Forelimb muscle (tissue), 1 donor: ENCODE measurements around the gene AGFG1. TPM values are rescaled to one million over a fixed set of nuclear protein-coding genes. Genes with fewer than 3 reads are reported as not detected.
"Not testable (repeated sequence)": the region's sequence is repeated elsewhere in the genome, so short reads cannot be mapped to it uniquely, and the experiment has no call there.

Experiments used
- DNase-seq: peaks from one replicate; pipeline ENCODE4 v3.0.0-alpha.2; 2013; ENCODE audit warnings: low read depth
- polyA plus RNA-seq: library from polyadenylated mRNA; unstranded; fragments of 120-200 nt; gene quantifications from one replicate; pipeline ENCODE4 v1.2.1, GENCODE V29; 2013; ENCODE audit not compliant: insufficient read length

The AGFG1 gene
- polyA plus RNA-seq, 1 donor, result 47.8 TPM

- DNase-seq, result no peak
These were observed 64.5 kb downstream of the AGFG1 start for GRCh38 chr2:227536445-227536844.

GRCh38 chr2:227539465-227539956 is 67.6 kb downstream of the AGFG1 start:
- DNase-seq, result no peak

- DNase-seq, result not testable (repeated sequence)
These were observed 68.4 kb downstream of the AGFG1 start for GRCh38 chr2:227540352-227540751.

- no peak for DNase-seq
These were observed 74.0 kb downstream of the AGFG1 start for GRCh38 chr2:227545990-227546389.

GRCh38 chr2:227551836-227552235 is 79.9 kb downstream of the AGFG1 start:
- DNase-seq, result no peak

GRCh38 chr2:227562581-227562980 is 90.6 kb downstream of the AGFG1 start:
- no peak for DNase-seq

GRCh38 chr2:227565080-227565479 is 93.1 kb downstream of the AGFG1 start:
- no peak for DNase-seq

GRCh38 chr2:227566012-227566411 is 94.1 kb downstream of the AGFG1 start:
- DNase-seq, result no peak

- no peak for DNase-seq
These were observed 96.9 kb downstream of the AGFG1 start for GRCh38 chr2:227568852-227569169.

- DNase-seq, result no peak
These were observed 98.7 kb downstream of the AGFG1 start for GRCh38 chr2:227570615-227571014.

- DNase-seq, result no peak
These were observed 104.2 kb downstream of the AGFG1 start for GRCh38 chr2:227576110-227576509.

GRCh38 chr2:227576812-227577211 is 104.9 kb downstream of the AGFG1 start:
- no peak for DNase-seq

GRCh38 chr2:227577555-227577954 is 105.6 kb downstream of the AGFG1 start:
- DNase-seq, result no peak

GRCh38 chr2:227578642-227579041 is 106.7 kb downstream of the AGFG1 start:
- DNase-seq, result no peak

GRCh38 chr2:227579791-227580190 is 107.8 kb downstream of the AGFG1 start:
- DNase-seq, result no peak

GRCh38 chr2:227582369-227582768 is 110.4 kb downstream of the AGFG1 start:
- DNase-seq, result no peak

GRCh38 chr2:227592694-227593387 is 120.9 kb downstream of the AGFG1 start:
- DNase-seq, result no peak

GRCh38 chr2:227595797-227596196 is 123.8 kb downstream of the AGFG1 start:
- DNase-seq, result no peak

- DNase-seq, result peak; percentile 24
These were observed 125.1 kb downstream of the AGFG1 start for GRCh38 chr2:227597036-227597435.

GRCh38 chr2:227597998-227598397 is 126.0 kb downstream of the AGFG1 start:
- no peak for DNase-seq

GRCh38 chr2:227598835-227599503 is 127.0 kb downstream of the AGFG1 start, which contains the start of gene SCYGR2:
Gene SCYGR2, plus strand, starts transcription at chr2:227598893. Its CDS starts 0 bp downstream, at chr2:227598893.
- not testable (repeated sequence) for DNase-seq

GRCh38 chr2:227602358-227602757 is 130.4 kb downstream of the AGFG1 start:
- no peak for DNase-seq

GRCh38 chr2:227606476-227606875 is 134.5 kb downstream of the AGFG1 start:
- DNase-seq, result no peak
